GM18951 (cell line): ENCODE data around the gene SCN2B.

ENCODE experiments used
- POLR2A ChIP-seq: IDR thresholded peaks from 4 replicates; pipeline ENCODE4 v1.6.1; 2011; ENCODE audit warnings: mild to moderate bottlenecking; ENCODE audit not compliant: insufficient read length, insufficient read depth; ENCODE audit errors: extremely low read depth
- in situ Hi-C: fragments of 300-500 bp; cut with MboI; formaldehyde crosslinking; loops from one replicate; pipeline ENCODE4 v1.12.0; 2022; ENCODE audit warnings: low sequenced_read_pairs, mixed read lengths, inconsistent platforms; ENCODE audit not compliant: unreplicated experiment

The SCN2B gene

DNA sequence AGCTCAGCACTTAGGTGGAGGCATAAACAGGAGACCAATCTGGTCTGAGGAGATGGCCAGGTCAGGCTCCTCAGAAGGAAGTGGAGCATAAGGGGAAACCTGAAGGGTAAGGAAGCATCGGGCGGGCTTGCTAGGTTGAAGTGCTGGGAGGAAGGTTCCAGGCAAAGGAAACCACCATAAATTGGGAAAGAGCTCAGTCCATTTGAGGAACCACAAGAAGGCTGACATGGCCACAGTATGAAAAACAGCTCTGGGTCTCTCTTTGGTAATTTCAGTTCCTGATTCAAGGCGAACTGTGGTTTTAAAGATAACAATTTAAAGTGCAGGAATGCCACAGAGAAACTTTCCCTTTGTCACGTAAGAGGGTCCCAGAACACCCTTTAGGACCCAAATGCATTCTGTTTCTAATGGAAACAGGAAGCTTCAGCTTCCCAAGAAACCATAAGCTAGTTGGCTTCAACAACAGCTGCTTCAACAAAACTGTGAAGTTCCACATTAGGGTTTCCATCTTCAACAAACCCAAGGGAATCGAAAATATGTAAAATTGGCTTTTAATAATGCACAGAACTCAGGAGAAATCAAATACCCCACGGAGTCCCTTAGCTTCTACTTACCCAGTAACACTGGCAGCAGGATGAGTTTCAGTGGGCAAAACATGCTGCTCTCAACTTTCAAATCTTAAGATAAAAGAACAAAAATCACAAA, 37.9 kb upstream of the SCN2B start:
- TF ChIP-seq POLR2A: no peak
- in situ Hi-C loops: no loop called here

GRCh38 chr11:118213781-118214180, 37.3 kb upstream of the SCN2B start:
- in situ Hi-C loops: no loop called here
- no peak for TF ChIP-seq POLR2A

DNA sequence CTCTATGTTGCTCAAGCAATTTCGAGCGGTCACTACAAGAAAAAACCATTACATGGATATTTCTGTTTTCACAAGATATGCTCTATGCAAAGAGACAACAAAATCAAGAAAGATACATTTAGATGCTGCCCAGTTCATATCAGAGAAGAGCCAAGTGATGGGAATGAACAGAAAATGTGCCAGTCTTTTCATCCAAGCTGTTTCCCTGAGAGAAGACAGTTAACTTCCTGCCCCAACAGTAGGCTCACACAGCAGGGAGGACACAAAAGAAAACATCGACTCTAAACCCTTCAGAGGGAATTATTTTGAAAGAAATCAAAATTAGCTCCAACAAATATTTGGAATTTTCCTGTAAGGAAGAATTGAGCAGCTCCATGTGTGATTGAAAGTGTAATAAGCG, 36.8 kb upstream of the SCN2B start:
- in situ Hi-C loops: no loop called here
- no peak for TF ChIP-seq POLR2A

DNA sequence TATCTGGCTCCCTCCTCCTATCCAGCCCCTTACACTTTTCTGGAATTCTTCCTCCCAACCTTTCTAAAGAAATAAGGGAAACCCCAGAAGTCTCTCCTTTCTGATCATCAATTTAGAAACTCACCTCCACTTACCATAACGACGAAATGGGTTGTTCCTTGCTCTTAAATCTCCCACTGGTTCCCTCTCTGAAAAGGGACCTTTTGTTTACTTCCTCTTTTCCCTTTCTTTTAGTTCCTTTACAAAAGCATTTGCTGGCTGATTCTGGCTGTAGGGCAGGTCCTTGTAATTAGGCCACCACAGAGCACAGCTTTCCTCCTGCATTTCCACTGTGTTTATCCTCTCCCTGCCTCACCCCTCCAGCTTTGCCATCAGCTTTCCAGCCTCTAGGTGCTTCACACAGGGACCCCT, 36.3 kb upstream of the SCN2B start:
- in situ Hi-C loops: no loop called here
- TF ChIP-seq POLR2A: no peak

DNA sequence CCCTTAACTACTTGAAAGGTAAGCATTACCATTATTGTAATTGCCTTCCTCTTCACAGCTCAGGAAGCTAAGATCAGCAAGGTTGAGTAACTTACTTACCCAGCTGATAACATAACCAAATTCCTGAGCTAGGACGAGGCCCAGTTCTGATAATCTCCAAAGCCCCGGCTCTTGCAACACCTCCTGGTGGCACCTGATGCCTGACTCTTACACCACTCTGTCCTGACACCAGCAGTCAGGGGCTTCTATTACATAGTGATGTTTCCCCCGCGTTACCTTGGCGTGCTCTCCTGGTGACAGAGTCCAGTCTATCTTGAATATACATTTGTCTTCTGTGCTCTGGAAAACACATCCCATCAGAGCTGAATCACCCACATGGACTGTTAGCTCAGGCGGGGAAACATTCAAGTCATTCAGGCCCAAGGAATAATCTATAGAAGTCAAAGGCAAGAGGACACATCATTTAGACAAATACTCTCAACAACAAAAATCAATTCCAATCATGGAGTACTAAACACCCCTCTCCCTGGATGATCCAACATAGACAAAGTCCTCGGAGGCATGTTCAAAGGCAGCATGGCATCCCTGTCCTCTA, 35.8 kb upstream of the SCN2B start:
- TF ChIP-seq POLR2A: no peak
- in situ Hi-C loops: no loop called here

DNA sequence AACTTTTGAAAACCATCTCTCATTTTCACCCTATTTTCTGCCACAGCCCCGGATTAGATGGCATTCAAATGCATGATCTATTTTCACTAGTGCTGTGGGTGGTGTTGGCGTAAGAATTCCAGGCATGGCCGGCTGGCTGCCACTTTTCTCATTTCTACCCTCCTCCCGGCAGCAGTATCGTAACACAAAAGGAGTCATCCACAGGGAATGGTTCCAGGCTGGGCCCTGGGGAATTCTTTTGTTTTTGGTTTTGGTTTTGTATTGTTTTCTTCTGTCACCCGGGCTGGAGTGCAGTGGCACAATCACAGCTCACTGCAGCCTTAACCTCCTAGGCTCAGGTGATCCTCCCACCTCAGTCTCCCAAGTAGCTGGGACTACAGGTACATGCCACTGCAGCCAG, 34.6 kb upstream of the SCN2B start:
- in situ Hi-C loops: no loop called here

GRCh38 chr11:118210323-118210722, 33.9 kb upstream of the SCN2B start:
- no peak for TF ChIP-seq POLR2A
- in situ Hi-C loops: no loop called here

More for the DNA sequence above, 34.6 kb upstream of the SCN2B start:
- no peak for TF ChIP-seq POLR2A

GRCh38 chr11:118209033-118209432, 32.6 kb upstream of the SCN2B start:
- in situ Hi-C loops: loop anchor here (10.0 kb wide), 1 partner anchor 146 kb away; the partner anchor contains the start of gene UBE4A
- TF ChIP-seq POLR2A: no peak

DNA sequence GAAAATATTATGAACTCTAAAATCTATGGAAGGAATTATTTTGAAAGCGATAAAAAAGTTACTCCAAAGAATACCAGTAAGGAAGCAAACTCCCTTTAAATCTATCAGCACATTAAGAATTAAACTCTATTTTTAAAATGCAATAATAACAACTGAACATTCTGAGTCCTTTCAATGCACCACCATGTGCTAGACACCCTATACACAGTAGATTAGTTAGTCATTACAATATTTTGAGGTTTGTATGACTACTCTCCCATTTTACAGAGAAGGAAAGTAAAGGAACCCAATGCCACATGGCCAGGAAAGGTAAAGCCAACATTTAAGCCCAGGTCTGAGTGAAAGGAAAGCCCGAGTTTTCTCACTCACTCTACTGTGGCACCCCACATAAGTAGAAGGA, 30.6 kb upstream of the SCN2B start:
- TF ChIP-seq POLR2A: no peak
- in situ Hi-C loops: loop anchor here (10.0 kb wide), 1 partner anchor 148 kb away; the partner anchor contains the start of gene UBE4A

GRCh38 chr11:118206391-118207031, 30.1 kb upstream of the SCN2B start:
- TF ChIP-seq POLR2A: no peak
- in situ Hi-C loops: loop anchor here (10.0 kb wide), 1 partner anchor 148 kb away; the partner anchor contains the start of gene UBE4A

- in situ Hi-C loops: loop anchor here (10.0 kb wide), 1 partner anchor 149 kb away; the partner anchor contains the start of gene UBE4A
- TF ChIP-seq POLR2A: no peak
Measured at GRCh38 chr11:118205606-118206378, 29.4 kb upstream of the SCN2B start.

GRCh38 chr11:118202599-118203422, 26.4 kb upstream of the SCN2B start:
- no peak for TF ChIP-seq POLR2A
- in situ Hi-C loops: loop anchor here (10.0 kb wide), 1 partner anchor 152 kb away; the partner anchor contains the start of gene UBE4A
